HG03045 (cell line): Measurements from ENCODE around the gene COA8.
A peak's percentile ranks its signal among the peaks of the same experiment; 100 is the strongest.
"Not testable (repeated sequence)": the region's sequence is repeated elsewhere in the genome, so short reads cannot be mapped to it uniquely, and the experiment has no call there.

Experiments
- ATAC-seq: cut with Tn5 transposase; IDR thresholded peaks from one replicate; pipeline ENCODE4 v1.9.1; 2021; ENCODE audit warnings: mild to moderate bottlenecking, moderate library complexity; ENCODE audit not compliant: unreplicated experiment

The COA8 gene

DNA sequence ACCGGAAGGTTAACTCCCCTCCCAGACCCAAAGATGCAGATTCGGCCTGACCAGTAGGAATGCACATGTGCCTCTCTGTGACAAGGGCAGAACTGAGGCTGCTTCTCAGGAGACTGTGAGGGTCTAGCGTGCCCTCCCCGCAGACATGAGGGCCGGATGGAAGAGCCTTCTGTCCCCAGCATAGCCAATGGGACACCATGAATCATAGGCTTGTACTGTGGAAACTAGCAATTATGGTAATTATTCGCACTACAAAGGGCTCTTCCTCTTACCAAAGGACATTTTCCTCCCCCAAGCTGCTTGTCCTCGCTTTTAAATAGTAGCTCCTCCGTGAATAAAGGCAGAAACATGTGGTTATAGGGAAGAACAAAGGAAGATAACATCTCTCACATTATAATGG is 6.2 kb downstream of the COA8 start:
- ATAC-seq, result no peak

DNA sequence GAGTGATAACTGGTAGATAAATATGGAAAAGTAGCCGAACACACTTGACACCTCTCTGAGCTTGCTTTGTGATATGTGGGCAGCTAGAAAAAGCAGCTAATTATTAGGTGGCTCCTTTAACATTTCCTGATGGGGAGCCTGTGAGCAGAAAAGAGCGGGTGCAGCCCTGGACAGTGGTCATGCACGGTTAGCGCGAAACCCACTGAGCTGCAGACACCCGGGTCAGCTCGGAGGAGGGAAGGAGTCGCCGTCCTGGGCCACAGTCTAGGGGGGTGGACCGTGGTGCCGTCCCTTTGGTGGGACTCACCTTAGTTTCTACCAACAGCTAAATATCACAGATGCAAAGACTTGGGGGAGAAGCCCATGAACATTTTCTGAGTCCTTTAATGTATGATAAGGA is 6.6 kb downstream of the COA8 start:
- ATAC-seq, result no peak

- no peak for ATAC-seq
Observed at GRCh38 chr14:103574104-103574503, 11.3 kb downstream of the COA8 start.

GRCh38 chr14:103574707-103575285 is 12.0 kb downstream of the COA8 start:
- ATAC-seq, result no peak

- ATAC-seq, result no peak
Observed at GRCh38 chr14:103576371-103577024, 13.7 kb downstream of the COA8 start.

- no peak for ATAC-seq
Observed at GRCh38 chr14:103578401-103579075, 15.8 kb downstream of the COA8 start.

GRCh38 chr14:103581206-103581605 is 18.4 kb downstream of the COA8 start:
- ATAC-seq, result no peak

GRCh38 chr14:103581954-103582703 is 19.4 kb downstream of the COA8 start:
- no peak for ATAC-seq

GRCh38 chr14:103584326-103584915 is 21.7 kb downstream of the COA8 start:
- ATAC-seq, result no peak

DNA sequence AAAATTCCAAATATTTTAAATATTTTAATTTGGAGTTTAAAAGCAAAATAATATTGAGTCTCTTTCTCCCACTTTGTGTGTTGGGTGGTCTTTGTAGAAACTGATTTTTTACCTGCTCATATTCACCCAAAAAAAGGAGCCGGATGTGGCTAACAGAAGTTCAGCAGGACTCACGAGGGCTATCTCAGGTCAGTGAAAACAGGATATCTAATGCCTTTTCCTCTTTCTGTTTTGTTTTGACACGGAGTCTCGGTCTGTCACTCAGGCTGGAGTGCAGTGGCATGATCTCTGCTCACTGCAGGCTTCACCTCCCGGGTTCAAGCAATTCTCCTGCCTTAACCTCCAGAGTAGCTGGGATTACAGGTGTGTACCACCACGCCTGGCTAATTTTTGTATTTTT is 30.8 kb downstream of the COA8 start:
- ATAC-seq, result peak; percentile 68

DNA sequence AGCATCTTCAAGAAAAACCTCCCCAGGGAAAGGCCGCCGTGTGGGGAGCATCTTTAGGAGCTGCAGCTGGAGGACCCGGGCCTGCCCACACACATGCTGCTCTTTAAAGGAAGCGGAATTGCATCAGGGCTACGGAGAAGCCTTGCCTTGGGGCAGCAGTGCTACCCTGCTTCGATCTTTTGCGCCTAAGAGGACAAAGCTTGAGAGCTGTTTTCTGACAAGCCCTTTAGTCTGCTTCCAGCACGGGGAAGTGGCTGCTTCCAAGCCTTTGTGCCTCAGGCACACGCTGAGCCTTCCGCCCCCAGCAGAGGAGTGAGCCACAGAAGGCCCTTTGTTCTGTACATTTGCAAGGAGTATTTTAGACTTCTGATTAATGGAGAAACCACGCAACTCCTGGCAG is 31.5 kb downstream of the COA8 start:
- no peak for ATAC-seq

- ATAC-seq, result no peak
Observed at GRCh38 chr14:103597623-103598377, 35.0 kb downstream of the COA8 start.

- no peak for ATAC-seq
Observed at GRCh38 chr14:103600503-103600902, 37.7 kb downstream of the COA8 start.

- ATAC-seq, result no peak
Observed at GRCh38 chr14:103604620-103605019, 41.9 kb downstream of the COA8 start.

DNA sequence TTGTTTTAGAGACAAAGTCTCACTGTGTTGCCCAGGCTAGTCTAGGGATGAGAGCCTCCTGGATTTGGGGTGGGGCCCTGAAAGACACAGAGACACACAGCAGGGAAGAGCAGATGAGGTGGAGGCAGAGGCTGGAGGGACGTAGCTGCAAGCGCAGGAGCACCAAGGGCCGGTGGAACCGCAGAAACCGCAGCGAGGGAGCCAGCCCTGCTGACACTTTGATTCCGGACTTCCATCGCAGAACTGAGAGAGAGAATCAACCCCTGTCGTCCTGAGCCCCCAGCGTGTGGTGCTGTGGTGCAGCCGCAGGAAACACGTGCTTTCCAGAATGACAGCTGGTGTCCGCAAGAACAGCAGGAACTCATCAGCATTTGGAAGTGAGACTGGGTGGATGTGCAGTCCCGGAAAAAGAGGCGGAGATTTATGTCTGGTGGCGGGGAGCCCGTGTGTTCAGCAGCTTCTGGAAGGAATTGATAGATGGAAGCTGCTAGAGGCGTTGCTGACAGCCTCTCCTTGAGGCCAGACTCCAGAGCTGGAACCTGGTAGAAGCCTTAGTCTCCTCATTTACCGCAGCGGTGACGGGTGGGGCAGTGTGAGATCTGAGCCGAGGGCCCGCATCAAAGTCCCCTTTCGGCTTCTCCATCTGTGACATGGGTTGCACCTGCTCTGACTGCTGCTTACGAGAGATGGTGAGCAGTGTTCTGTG is 44.4 kb downstream of the COA8 start:
- ATAC-seq, result peak; percentile 52

DNA sequence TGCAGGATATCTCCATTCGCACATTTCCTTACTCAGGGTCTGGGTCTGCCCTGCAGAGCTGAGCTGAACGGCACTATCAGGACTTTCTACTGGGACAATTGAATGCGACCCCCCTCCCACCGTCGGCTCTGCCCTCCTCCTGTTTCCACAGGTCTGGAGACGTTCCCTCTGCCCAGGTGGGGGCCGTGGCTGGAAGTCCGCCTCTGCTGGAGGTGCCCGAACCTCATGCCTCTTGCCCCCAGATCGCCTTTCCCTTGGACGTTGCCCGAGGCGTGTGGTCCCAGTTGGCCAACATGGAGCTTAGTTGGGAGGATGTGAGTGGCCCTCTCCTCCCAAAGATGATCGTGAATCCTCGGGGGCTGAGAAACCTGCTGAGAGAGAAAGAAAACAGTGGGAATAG is 45.1 kb downstream of the COA8 start:
- ATAC-seq, result no peak

DNA sequence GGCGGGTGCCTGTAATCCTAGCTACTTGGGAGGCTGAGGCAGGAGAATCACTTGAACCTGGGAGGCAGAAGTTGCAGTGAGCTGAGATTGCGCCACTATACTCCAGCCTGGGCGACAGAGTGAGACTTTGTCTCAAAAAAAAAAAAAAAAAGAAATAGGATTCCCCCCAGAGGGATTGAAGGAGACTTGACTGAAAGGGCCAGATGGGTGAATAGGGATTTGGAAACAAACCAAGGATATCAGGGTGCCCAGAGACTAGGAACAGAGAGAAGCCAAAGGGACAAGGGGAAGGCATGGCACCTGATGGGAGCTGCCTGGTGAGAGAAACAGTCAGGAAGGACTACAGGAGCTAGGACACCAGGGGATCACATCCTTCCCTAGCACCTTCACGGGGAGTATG is 46.3 kb downstream of the COA8 start:
- not testable (repeated sequence) for ATAC-seq

DNA sequence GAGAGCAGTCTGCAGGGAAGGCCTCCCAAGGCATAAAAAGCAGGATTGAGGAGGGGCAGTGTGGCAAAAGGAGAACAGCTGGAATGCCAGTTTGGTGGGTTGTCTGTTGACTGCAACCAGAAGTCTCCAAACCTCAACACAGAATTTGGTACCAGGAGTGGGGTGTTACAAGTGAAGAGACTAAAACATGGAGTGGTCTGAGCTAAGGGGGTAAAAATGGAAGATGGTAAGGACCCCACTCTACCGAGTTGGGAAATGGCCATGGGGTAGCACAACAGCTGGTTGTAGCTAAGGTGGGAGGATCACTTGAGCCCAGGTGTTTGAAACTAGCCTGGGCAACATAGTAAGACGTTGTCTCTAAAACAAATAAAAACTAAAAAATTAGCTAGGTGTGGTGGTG is 48.5 kb downstream of the COA8 start:
- ATAC-seq, result no peak

DNA sequence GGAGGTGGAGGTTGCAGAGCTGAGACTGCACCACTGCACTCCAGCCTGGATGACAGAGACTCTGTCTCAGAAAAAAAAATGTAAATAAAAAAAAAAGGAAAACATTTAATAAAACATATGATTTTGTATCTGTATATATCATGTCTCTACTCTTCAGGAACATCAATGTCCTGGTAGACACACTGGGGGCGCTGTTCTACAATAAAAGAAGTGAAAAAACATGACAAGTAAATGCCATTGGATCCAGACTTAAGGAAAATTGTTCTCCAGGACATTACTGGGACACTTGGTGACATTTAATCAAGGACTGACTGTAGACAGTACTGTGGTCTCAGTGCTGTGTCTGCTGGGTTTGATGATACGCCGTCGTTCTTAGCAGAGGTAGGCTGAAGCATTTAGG is 50.8 kb downstream of the COA8 start:
- no peak for ATAC-seq
